Cardiac muscle cell (in vitro differentiated cells and primary cell): ENCODE measurements around the gene NTRK2. TPM values are rescaled to one million over a fixed set of nuclear protein-coding genes. Genes with fewer than 3 reads are reported as not detected.

Experiments used
- DNase-seq, 2 donors: peaks; one replicate each; pipeline versions ENCODE4 v3.0.0 to v3.0.0-alpha.2; 2010 to 2017; ENCODE audit warnings: low read depth in 1 of 2, low spot score in 1 of 2
- H3K27ac ChIP-seq: fragments of 200-600 bp; sonication (generic); 2 replicates; pipeline ENCODE4 v1.5.1; 2016
- H3K27me3 ChIP-seq: fragments of 200-600 bp; sonication (generic); 2 replicates; pipeline ENCODE4 v1.6.0; 2016; ENCODE audit warnings: control low read depth
- H3K36me3 ChIP-seq: fragments of 200-600 bp; sonication (generic); 2 replicates; pipeline ENCODE4 v1.5.1; 2016; ENCODE audit warnings: control low read depth
- H3K4me1 ChIP-seq: fragments of 200-600 bp; sonication (generic); 2 replicates; pipeline ENCODE4 v1.8.1; 2017; ENCODE audit warnings: low read depth, mild to moderate bottlenecking, mixed run types
- H3K4me3 ChIP-seq: fragments of 200-600 bp; sonication (generic); 2 replicates; pipeline ENCODE4 v1.5.1; 2016; ENCODE audit warnings: mild to moderate bottlenecking
- H3K9me3 ChIP-seq: fragments of 200-600 bp; sonication (generic); 2 replicates; pipeline ENCODE4 v1.5.1; 2017; ENCODE audit warnings: low read depth, mild to moderate bottlenecking, control low read depth
- polyA plus RNA-seq: library from polyadenylated mRNA; unstranded; fragments of >200 nt; fragmentation: Nextera tagmentation; extraction: Ambion mirVana; gene quantifications from 2 replicates; pipeline ENCODE4 v1.2.1, GENCODE V29; 2016
- total RNA-seq: library from RNA; depleted of rRNA; stranded (reverse); fragments of >200 nt; gene quantifications from 2 replicates; pipeline ENCODE4 v1.2.3, GENCODE V29; 2016
- TF ChIP-seq, protein P1 (sequence below): IDR thresholded peaks from 2 replicates; pipeline ENCODE4 v1.5.1; 2012; ENCODE audit warnings: low read depth, mild to moderate bottlenecking, low read length

Gene NTRK2
- total and polyA plus RNA-seq, 2 experiments from 2014 or later: 1.3 TPM

DNA sequence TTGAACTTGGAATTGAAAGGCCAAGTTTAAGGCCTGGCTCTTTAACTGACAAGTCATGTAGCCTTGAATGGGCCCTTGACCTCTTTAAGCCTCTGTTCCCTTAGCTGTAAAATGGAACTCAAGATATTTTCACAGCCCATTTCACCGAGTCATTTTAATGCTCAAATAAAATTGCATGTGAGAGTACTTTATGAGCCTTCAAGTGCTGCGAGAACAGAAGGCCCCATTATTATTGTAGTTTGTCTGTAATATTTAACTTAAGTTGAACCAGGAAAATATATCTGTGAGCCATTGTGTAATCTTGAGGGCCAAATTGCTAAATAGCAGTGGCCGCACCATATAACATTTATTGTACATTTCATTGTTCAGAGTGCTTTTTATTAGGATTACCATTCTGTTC is 249.9 kb downstream of the NTRK2 start:
- Histone ChIP-seq H3K9me3 (no peaks in the 10 kb centered on the region), H3K27ac (no peak overlapping the region), H3K4me3 (no peak overlapping the region), H3K4me1 (no peaks in the 10 kb centered on the region), H3K27me3 (peaks cover 3% of the 10 kb centered on the region), H3K36me3 (no peaks in the 10 kb centered on the region)
- TF ChIP-seq, protein P1, sequence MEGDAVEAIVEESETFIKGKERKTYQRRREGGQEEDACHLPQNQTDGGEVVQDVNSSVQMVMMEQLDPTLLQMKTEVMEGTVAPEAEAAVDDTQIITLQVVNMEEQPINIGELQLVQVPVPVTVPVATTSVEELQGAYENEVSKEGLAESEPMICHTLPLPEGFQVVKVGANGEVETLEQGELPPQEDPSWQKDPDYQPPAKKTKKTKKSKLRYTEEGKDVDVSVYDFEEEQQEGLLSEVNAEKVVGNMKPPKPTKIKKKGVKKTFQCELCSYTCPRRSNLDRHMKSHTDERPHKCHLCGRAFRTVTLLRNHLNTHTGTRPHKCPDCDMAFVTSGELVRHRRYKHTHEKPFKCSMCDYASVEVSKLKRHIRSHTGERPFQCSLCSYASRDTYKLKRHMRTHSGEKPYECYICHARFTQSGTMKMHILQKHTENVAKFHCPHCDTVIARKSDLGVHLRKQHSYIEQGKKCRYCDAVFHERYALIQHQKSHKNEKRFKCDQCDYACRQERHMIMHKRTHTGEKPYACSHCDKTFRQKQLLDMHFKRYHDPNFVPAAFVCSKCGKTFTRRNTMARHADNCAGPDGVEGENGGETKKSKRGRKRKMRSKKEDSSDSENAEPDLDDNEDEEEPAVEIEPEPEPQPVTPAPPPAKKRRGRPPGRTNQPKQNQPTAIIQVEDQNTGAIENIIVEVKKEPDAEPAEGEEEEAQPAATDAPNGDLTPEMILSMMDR: no peak
- no peak for DNase-seq

GRCh38 chr9:84921175-84921574 is 251.6 kb downstream of the NTRK2 start:
- Histone ChIP-seq H3K27me3 (peaks cover 7% of the 10 kb centered on the region), H3K27ac (no peak overlapping the region), H3K4me3 (no peak overlapping the region), H3K4me1 (no peaks in the 10 kb centered on the region), H3K9me3 (no peaks in the 10 kb centered on the region), H3K36me3 (no peaks in the 10 kb centered on the region)
- TF ChIP-seq, protein P1: no peak
- peak in 1 of 2 donors; percentile 17 for DNase-seq

DNA sequence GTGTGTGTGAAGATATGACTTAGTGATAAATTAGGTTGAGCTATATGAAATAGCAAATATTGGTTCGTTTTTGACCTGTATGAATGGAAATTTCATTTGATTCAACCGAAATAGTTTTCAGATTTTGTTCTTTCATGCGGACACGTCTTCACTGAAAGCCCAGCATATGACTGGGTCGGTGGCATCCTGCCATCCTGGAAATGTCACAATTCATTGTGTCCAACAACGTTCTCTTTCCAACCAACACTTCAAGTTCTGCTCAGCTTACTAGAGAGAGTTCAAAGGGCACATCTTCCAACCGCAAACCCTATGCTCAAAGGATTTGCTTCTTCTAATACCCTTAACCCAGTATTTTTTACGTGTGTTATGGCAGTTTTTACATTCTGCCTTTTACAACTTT is 252.5 kb downstream of the NTRK2 start:
- no peaks in the 10 kb centered on the region for H3K9me3 ChIP-seq
- H3K27ac ChIP-seq: no peak overlapping the region
- peaks cover 6% of the 10 kb centered on the region for H3K27me3 ChIP-seq
- TF ChIP-seq, protein P1: no peak
- H3K4me3 ChIP-seq: no peak overlapping the region
- no peak for DNase-seq
- no peaks in the 10 kb centered on the region for H3K4me1 ChIP-seq
- no peaks in the 10 kb centered on the region for H3K36me3 ChIP-seq

DNA sequence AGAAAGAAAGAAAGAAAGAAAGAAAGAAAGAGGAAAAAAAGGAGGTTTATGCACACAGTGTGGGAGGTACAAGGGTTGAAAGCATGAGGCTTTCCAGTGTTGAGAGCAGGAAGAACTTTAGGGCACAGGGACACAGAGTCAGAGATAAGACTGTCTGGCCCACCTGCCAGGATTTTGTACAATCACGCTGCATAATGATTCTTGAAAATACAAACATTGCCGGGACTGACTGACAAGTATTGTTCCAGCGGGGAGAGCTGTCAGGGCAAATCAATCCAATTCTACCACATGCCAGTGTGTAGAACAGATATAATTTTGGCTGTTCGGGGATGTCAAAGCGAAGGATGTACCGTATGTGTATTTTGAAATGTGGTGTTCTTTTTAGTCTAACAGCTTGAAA is 254.7 kb downstream of the NTRK2 start:
- Histone ChIP-seq H3K27ac (no peak overlapping the region), H3K27me3 (peaks cover 4% of the 10 kb centered on the region), H3K36me3 (no peaks in the 10 kb centered on the region), H3K4me1 (no peaks in the 10 kb centered on the region), H3K9me3 (no peaks in the 10 kb centered on the region), H3K4me3 (no peak overlapping the region)
- TF ChIP-seq, protein P1: no peak
- no peak for DNase-seq

DNA sequence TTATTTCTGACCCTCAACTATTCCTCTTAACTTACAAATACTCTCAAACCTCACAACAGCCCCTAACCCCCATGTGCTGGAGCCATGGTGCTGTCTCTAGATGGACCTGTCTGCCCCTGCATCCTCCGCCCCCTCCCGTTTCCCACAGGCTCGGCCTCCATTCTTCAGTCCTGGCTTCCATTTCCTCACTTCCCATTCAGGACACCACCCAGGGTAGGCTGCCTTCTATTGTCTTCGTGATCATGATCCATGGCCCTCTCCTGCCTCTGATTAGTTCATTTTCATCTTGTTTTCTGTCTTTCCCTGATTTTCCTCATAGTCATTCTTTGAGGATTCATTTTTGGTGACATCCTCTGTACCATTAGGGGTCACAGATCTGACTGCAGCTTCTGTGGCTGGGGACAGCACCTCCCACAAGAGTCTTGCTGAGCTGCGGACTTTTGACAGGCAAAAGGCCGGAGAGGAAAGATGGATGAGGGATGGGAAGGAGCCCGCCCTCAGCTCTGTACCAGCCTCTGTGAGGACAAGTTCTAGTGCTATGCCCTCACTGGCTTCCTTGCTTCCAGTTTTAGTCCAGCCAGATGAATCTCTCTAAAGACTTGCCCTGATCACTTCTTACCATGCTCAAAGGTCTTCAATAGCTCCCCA is 255.8 kb downstream of the NTRK2 start:
- Histone ChIP-seq H3K4me3 (no peak overlapping the region), H3K27me3 (peaks cover 4% of the 10 kb centered on the region), H3K27ac (no peak overlapping the region), H3K36me3 (no peaks in the 10 kb centered on the region), H3K9me3 (no peaks in the 10 kb centered on the region), H3K4me1 (no peaks in the 10 kb centered on the region)
- DNase-seq: no peak
- TF ChIP-seq, protein P1: no peak

DNA sequence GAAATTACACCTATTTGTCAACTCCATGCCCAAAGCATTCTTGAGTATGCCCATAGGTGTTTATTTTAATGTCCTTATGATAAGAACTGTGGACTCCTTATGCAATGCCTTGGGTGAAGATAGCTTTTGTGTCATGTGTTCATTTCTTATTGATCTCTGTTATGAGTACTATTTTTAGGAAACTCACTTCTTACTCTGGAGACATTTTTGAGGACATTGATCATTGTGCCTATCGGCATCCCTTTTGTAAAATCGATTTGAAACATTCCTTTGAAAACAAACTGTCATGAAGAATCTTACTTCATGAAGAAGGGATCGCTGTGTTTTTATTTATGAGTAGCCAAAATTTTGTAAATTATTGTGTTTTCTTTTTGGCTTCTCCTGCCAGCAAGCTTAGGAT is 257.3 kb downstream of the NTRK2 start:
- no peak overlapping the region for H3K27ac ChIP-seq
- DNase-seq: no peak

More for the DNA sequence above, 257.3 kb downstream of the NTRK2 start:
- H3K27me3 ChIP-seq: peaks cover 4% of the 10 kb centered on the region
- TF ChIP-seq, protein P1: no peak
- H3K9me3 ChIP-seq: no peaks in the 10 kb centered on the region
- no peaks in the 10 kb centered on the region for H3K36me3 ChIP-seq
- no peaks in the 10 kb centered on the region for H3K4me1 ChIP-seq
- H3K4me3 ChIP-seq: no peak overlapping the region
